Prostate gland (tissue), 2 donors: ENCODE results near the gene RAD51B. TPM values are rescaled to one million over a fixed set of nuclear protein-coding genes. Genes with fewer than 3 reads are reported as not detected.

Experiments
- DNase-seq: peaks from one replicate; pipeline ENCODE4 v3.0.0-alpha.2; 2019; ENCODE audit warnings: low spot score
- H3K27ac ChIP-seq, 2 donors: fragments of 200-600 bp; sonication (generic); 2 replicates each; pipeline ENCODE4 v1.5.1; 2017 to 2019
- H3K27me3 ChIP-seq: fragments of 200-600 bp; sonication (generic); replicated peaks from 2 replicates; pipeline ENCODE4 v1.5.1; 2019; ENCODE audit not compliant: insufficient read depth
- H3K36me3 ChIP-seq, 2 donors: fragments of 200-600 bp; sonication (generic); 1 replicate in 1 of 2; 2 replicates in 1 of 2; pipeline versions ENCODE4 v1.5.1 to v1.8.1; 2017 to 2019
- H3K4me1 ChIP-seq: fragments of 200-600 bp; sonication (generic); replicated peaks from 2 replicates; pipeline ENCODE4 v1.5.1; 2019
- H3K4me3 ChIP-seq, 2 donors: fragments of 200-600 bp; sonication (generic); 2 replicates each; pipeline ENCODE4 v1.5.1; 2017 to 2019
- H3K9me3 ChIP-seq: fragments of 200-600 bp; sonication (generic); 2 replicates; pipeline ENCODE4 v1.5.1; 2017
- POLR2A ChIP-seq: fragments of 450-650 bp; IDR thresholded peaks from one replicate; pipeline ENCODE4 v1.6.1; 2016; ENCODE audit warnings: antibody characterized with exemption, mild to moderate bottlenecking
- POLR2AphosphoS5 ChIP-seq: sonication (generic); formaldehyde crosslinking; IDR thresholded peaks from one replicate; pipeline ENCODE4 v1.6.1; 2017; ENCODE audit warnings: antibody characterized with exemption
- WGBS: methylation state at CpG from one replicate; pipeline ENCODE4 v1.1.5; 2018; 5-methylcytosine and 5-hydroxymethylcytosine counted together
- intact Hi-C: fragments of 100-400 bp; cut with DNase I; formaldehyde crosslinking; loops from one replicate; pipeline ENCODE4 v1.14.2; 2022
- total RNA-seq, 2 donors: library from RNA; depleted of rRNA; stranded (reverse); fragments of >200 nt; gene quantifications; one replicate each; pipeline ENCODE4 v1.1.0, GENCODE V29; 2016
- TF ChIP-seq, protein P1 (sequence below), 4 experiments: fragments of 200-600 bp in 2 of 4; fragments of 450-650 bp in 2 of 4; sonication (generic) in 2 of 4; IDR thresholded peaks; 1 replicate in 3 of 4; 2 replicates in 1 of 4; pipeline ENCODE4 v1.5.1; 2016 to 2019; ENCODE audit warnings: antibody characterized with exemption in 4 of 4, mild to moderate bottlenecking in 2 of 4, moderate library complexity in 2 of 4

The RAD51B gene
- total RNA-seq, 2 donors from 2014 or later, result 14.9 to 35.8 TPM

DNA sequence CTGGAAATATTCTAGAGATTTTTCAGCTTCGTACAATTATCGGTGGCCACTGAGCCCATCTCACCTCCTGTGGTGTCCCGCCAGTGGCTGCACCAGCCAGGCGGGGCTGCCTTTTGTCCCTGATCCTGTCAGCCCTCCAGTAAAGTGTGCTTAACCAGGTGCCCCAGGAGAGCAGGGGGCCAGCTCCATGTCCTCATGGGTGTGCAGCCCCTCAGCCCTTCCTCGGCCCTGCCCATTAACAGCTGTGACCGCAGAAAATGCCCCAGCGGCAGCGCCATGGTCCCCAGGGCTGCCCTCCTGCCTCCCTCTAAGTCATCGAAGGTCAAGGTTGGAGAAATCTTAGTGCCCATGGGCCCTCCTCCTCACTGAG is 784.8 kb downstream of the RAD51B start:
- no peaks in the 10 kb centered on the region for H3K36me3 ChIP-seq
- intact Hi-C loops, result no loop called here
- H3K4me1 ChIP-seq, result peaks cover 21% of the 10 kb centered on the region
- 97% methylated on average over 9 of the region's 9 CpGs for WGBS
- no peak overlapping the region for H3K27ac ChIP-seq
- no peak for TF ChIP-seq POLR2AphosphoS5
- TF ChIP-seq, protein P1, sequence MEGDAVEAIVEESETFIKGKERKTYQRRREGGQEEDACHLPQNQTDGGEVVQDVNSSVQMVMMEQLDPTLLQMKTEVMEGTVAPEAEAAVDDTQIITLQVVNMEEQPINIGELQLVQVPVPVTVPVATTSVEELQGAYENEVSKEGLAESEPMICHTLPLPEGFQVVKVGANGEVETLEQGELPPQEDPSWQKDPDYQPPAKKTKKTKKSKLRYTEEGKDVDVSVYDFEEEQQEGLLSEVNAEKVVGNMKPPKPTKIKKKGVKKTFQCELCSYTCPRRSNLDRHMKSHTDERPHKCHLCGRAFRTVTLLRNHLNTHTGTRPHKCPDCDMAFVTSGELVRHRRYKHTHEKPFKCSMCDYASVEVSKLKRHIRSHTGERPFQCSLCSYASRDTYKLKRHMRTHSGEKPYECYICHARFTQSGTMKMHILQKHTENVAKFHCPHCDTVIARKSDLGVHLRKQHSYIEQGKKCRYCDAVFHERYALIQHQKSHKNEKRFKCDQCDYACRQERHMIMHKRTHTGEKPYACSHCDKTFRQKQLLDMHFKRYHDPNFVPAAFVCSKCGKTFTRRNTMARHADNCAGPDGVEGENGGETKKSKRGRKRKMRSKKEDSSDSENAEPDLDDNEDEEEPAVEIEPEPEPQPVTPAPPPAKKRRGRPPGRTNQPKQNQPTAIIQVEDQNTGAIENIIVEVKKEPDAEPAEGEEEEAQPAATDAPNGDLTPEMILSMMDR (IDR thresholded peaks at IDR 0.05), result no peak
- TF ChIP-seq POLR2A, result no peak
- H3K27me3 ChIP-seq, result no peaks in the 10 kb centered on the region
- H3K4me3 ChIP-seq, result no peak overlapping the region
- H3K9me3 ChIP-seq, result no peaks in the 10 kb centered on the region
- DNase-seq, result no peak

DNA sequence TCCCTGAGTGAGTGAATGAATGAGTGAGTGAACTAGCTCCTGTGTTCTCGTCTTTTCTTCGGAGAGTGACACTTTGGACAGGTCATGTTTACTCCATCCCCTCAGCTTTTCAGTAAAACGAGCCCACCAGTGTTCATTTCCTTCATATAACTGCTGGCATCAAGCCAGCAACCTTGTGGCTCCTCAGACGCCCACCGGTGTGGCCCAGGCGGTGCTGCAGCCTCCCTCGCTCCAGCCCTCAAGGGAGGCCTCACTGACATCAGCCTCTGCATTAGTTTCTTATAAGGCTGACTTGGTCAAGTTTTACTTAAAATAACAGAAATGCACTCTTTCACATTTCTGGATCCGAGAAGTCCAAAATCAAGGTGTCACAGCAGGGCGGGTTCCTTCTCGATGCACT is 785.2 kb downstream of the RAD51B start:
- H3K36me3 ChIP-seq, result no peaks in the 10 kb centered on the region
- H3K27ac ChIP-seq, result no peak overlapping the region
- no peak for DNase-seq
- 82% methylated on average over 10 of the region's 10 CpGs for WGBS
- H3K27me3 ChIP-seq, result no peaks in the 10 kb centered on the region
- H3K9me3 ChIP-seq, result no peaks in the 10 kb centered on the region
- H3K4me3 ChIP-seq, result no peak overlapping the region
- H3K4me1 ChIP-seq, result peaks cover 16% of the 10 kb centered on the region
- TF ChIP-seq POLR2AphosphoS5 (no peak), POLR2A (no peak)
- TF ChIP-seq, protein P1 (IDR thresholded peaks at IDR 0.05), result no peak
- intact Hi-C loops, result no loop called here

- no peaks in the 10 kb centered on the region for H3K27me3 ChIP-seq
- H3K36me3 ChIP-seq, result no peaks in the 10 kb centered on the region
- H3K4me3 ChIP-seq, result no peak overlapping the region
- WGBS, result 49% methylated on average over 3 of the region's 3 CpGs
- TF ChIP-seq, protein P1 (IDR thresholded peaks at IDR 0.05), result no peak
- no peak for TF ChIP-seq POLR2AphosphoS5
- TF ChIP-seq POLR2A, result no peak
- intact Hi-C loops, result no loop called here
- no peak for DNase-seq
- H3K4me1 ChIP-seq, result peaks cover 16% of the 10 kb centered on the region
- no peaks in the 10 kb centered on the region for H3K9me3 ChIP-seq
- H3K27ac ChIP-seq, result peak overlapping the region; percentile 79 to 83
These were observed 786.6 kb downstream of the RAD51B start for GRCh38 chr14:68606176-68606575.

GRCh38 chr14:68606644-68607043 is 787.1 kb downstream of the RAD51B start:
- intact Hi-C loops, result no loop called here
- Histone ChIP-seq H3K4me3 (no peak overlapping the region), H3K9me3 (no peaks in the 10 kb centered on the region), H3K27ac (peak overlapping the region; percentile 79 to 83), H3K27me3 (no peaks in the 10 kb centered on the region), H3K36me3 (no peaks in the 10 kb centered on the region), H3K4me1 (peaks cover 16% of the 10 kb centered on the region)
- DNase-seq, result no peak
- 90% methylated on average over 4 of the region's 4 CpGs for WGBS
- no peak for TF ChIP-seq POLR2A
- TF ChIP-seq, protein P1 (IDR thresholded peaks at IDR 0.05), result no peak
- TF ChIP-seq POLR2AphosphoS5, result no peak

GRCh38 chr14:68607081-68607866 is 787.7 kb downstream of the RAD51B start:
- Histone ChIP-seq H3K27me3 (no peaks in the 10 kb centered on the region), H3K4me3 (no peak overlapping the region), H3K36me3 (no peaks in the 10 kb centered on the region), H3K4me1 (peaks cover 21% of the 10 kb centered on the region), H3K27ac (peak overlapping the region; percentile 79 to 83), H3K9me3 (no peaks in the 10 kb centered on the region)
- TF ChIP-seq POLR2A (no peak), POLR2AphosphoS5 (peak; percentile 62)
- TF ChIP-seq, protein P1 (IDR thresholded peaks at IDR 0.05), result no peak
- intact Hi-C loops, result no loop called here
- DNase-seq, result peak; percentile 63
- 16% methylated on average over 17 of the region's 17 CpGs for WGBS
